Measurements from ENCODE around the gene SOST. TPM values are rescaled to one million over a fixed set of nuclear protein-coding genes. Genes with fewer than 3 reads are reported as not detected.

SOST gene
- total RNA-seq, 1 experiment from 2014 or later = not detected

DNA sequence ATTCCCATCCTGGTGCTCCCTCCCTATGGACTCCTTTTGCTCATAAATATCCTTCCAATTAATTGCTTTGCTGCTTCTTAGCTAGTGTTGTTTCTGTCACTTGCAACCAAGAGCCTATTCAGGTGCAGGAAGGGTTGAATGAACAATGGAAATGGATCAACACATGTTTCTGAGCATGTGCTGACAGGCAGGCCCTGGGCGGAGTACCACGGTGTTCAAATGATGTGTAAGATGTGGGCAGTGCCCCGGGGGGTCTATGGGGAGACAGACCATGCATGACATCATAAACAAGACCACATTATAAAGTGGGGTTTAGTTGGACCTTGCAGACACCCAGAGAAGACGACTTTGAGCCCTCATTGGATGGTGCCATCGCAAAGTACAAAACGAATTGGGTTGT, 48.5 kb downstream of the SOST start:
- Histone ChIP-seq H3K27ac (ENCODE audit: insufficient read length, low read depth, low read length) (no peak overlapping the region), H3K9me3 (ENCODE audit: control insufficient read depth, low read depth, low read length) (no peaks in the 10 kb centered on the region), H2AFZ (ENCODE audit: low read length) (no peak overlapping the region), H3K4me2 (ENCODE audit: insufficient read depth, insufficient read length, low read length) (no peak overlapping the region), H4K20me1 (ENCODE audit: control insufficient read depth, insufficient read depth, insufficient read length) (no peaks in the 10 kb centered on the region), H2BK12ac (ENCODE audit: insufficient read length, low read depth, low read length) (no peak overlapping the region), H3K14ac (ENCODE audit: insufficient read depth, low read length) (no peak overlapping the region), H3T11ph (ENCODE audit: low read length) (no peak overlapping the region), H2BK15ac (ENCODE audit: low read depth, low read length) (no peak overlapping the region), H4K5ac (ENCODE audit: insufficient read length, low read depth, low read length) (no peak overlapping the region), H3K23me2 (ENCODE audit: insufficient read length, low read depth, low read length, poor library complexity, severe bottlenecking) (peaks cover 6% of the 10 kb centered on the region), H2BK5ac (ENCODE audit: insufficient read length, low read length) (no peak overlapping the region), H3K4ac (ENCODE audit: low read depth, low read length) (no peak overlapping the region), H2BK20ac (ENCODE audit: low read depth, low read length, poor library complexity, severe bottlenecking) (no peak overlapping the region), H3K4me1 (ENCODE audit: insufficient read depth, low read length) (no peaks in the 10 kb centered on the region), H2AK5ac (ENCODE audit: insufficient read length, low read length) (no peak overlapping the region), H2BK120ac (ENCODE audit: low read depth, low read length, poor library complexity, severe bottlenecking) (no peak overlapping the region), H3K79me2 (ENCODE audit: insufficient read depth, low read length) (no peaks in the 10 kb centered on the region), H3K9ac (ENCODE audit: extremely low read depth, insufficient read length, low read length) (no peak overlapping the region), H3K56ac (ENCODE audit: insufficient read length, low read depth, low read length) (no peak overlapping the region), H3K18ac (ENCODE audit: insufficient read length, low read depth, low read length) (no peak overlapping the region), H3K23ac (ENCODE audit: insufficient read length, low read depth, low read length) (no peak overlapping the region), H4K91ac (ENCODE audit: insufficient read length, low read depth, low read length) (no peak overlapping the region), H3K79me1 (ENCODE audit: insufficient read depth, low read depth, low read length, poor library complexity, severe bottlenecking) (no peaks in the 10 kb centered on the region), H3K27me3 (ENCODE audit: insufficient read depth, low read length) (peaks cover 17% of the 10 kb centered on the region; the same call in 1 of the 2 replicates), H4K8ac (replicated peaks; ENCODE audit: insufficient read length, low read depth, low read length) (no peak overlapping the region)
- Mint-ChIP-seq H3K9me3 (no peaks in the 10 kb centered on the region; a peak in 2 of 5 replicates), H3K4me3 (no peak overlapping the region), H3K36me3 (ENCODE audit: insufficient read depth in 1 of 3, low read depth in 3 of 3) (no peaks in the 10 kb centered on the region), H3K27me3 (ENCODE audit: low read depth) (peaks cover 41% of the 10 kb centered on the region), H3K4me1 (peaks cover 13 to 14% of the 10 kb centered on the region in 2 experiments), H3K27ac (no peak overlapping the region)
- TF ChIP-seq, protein P1, sequence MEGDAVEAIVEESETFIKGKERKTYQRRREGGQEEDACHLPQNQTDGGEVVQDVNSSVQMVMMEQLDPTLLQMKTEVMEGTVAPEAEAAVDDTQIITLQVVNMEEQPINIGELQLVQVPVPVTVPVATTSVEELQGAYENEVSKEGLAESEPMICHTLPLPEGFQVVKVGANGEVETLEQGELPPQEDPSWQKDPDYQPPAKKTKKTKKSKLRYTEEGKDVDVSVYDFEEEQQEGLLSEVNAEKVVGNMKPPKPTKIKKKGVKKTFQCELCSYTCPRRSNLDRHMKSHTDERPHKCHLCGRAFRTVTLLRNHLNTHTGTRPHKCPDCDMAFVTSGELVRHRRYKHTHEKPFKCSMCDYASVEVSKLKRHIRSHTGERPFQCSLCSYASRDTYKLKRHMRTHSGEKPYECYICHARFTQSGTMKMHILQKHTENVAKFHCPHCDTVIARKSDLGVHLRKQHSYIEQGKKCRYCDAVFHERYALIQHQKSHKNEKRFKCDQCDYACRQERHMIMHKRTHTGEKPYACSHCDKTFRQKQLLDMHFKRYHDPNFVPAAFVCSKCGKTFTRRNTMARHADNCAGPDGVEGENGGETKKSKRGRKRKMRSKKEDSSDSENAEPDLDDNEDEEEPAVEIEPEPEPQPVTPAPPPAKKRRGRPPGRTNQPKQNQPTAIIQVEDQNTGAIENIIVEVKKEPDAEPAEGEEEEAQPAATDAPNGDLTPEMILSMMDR (conservative IDR thresholded peaks at IDR 0.05) = no peak
- no CpG with 5 or more reads among the region's 6 CpGs for WGBS (ENCODE audit: extremely low coverage, insufficient read length, low lambda C conversion rate)
- no peak for DNase-seq

Measured in H9 (cell line).